GM12892 (cell line): ENCODE data around the gene FPR2.

Source experiments
- POLR2A ChIP-seq: IDR thresholded peaks from 2 replicates; pipeline ENCODE4 v1.6.1; 2011; ENCODE audit warnings: low read depth, low read length, control low read depth
- POLR2AphosphoS5 ChIP-seq: IDR thresholded peaks from 2 replicates; pipeline ENCODE4 v1.6.1; 2011; ENCODE audit warnings: low read depth, low read length, control low read depth

DNA sequence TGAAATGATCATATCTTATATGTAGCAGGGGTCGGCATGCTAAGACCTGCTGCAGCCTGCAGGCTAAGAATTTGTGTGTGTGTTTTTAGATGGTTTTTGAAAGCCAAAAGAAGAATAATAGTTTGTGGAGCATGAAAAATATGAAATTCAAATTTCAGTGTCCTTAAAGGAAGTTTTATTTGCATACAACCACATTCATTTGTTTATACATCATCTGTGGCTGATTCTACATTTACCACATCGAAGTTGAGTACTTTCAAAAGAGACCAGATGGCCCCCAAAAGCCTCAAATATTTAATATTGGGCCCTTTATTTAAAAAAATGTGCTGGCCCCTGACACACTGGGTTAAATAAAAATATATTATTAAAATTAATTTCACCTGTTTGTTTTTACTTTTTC lies 38.5 kb upstream of the FPR2 start:
- TF ChIP-seq POLR2A (no peak), POLR2AphosphoS5 (no peak)
